Smooth muscle cell (in vitro differentiated cells): Measurements from ENCODE around the gene S100A8. TPM values are rescaled to one million over a fixed set of nuclear protein-coding genes. Genes with fewer than 3 reads are reported as not detected.

ENCODE experiments used
- DNase-seq: peaks from one replicate; lab custom pipeline; 2025; ENCODE audit not compliant: unreplicated experiment; lab: John Stamatoyannopoulos, UW
- H2AFZ ChIP-seq: fragments of 200-600 bp; sonication (generic); 2 replicates; pipeline ENCODE4 v1.6.0; 2016; ENCODE audit warnings: antibody characterized with exemption, low read depth, mild to moderate bottlenecking
- H3F3A ChIP-seq: fragments of 200-600 bp; sonication (generic); 2 replicates; pipeline ENCODE4 v1.6.0; 2017; ENCODE audit warnings: antibody characterized with exemption, low read depth
- H3K27ac ChIP-seq: fragments of 200-600 bp; sonication (generic); 2 replicates; pipeline ENCODE4 v1.5.1; 2016; ENCODE audit warnings: low read depth, mild to moderate bottlenecking
- H3K27me3 ChIP-seq: fragments of 200-600 bp; sonication (generic); 2 replicates; pipeline ENCODE4 v1.6.1; 2016; ENCODE audit warnings: low read depth, mild to moderate bottlenecking
- H3K36me3 ChIP-seq: fragments of 200-600 bp; sonication (generic); 2 replicates; pipeline ENCODE4 v1.5.1; 2016; ENCODE audit warnings: low read depth
- H3K4me1 ChIP-seq: fragments of 200-600 bp; sonication (generic); 2 replicates; pipeline ENCODE4 v1.5.1; 2016; ENCODE audit warnings: low read depth
- H3K4me2 ChIP-seq: fragments of 200-600 bp; sonication (generic); 2 replicates; pipeline ENCODE4 v1.6.0; 2016; ENCODE audit warnings: mild to moderate bottlenecking
- H3K4me3 ChIP-seq: fragments of 200-600 bp; sonication (generic); 2 replicates; pipeline ENCODE4 v1.5.1; 2016; ENCODE audit warnings: mild to moderate bottlenecking
- H3K79me2 ChIP-seq: fragments of 200-600 bp; sonication (generic); 2 replicates; pipeline ENCODE4 v1.6.0; 2016; ENCODE audit warnings: low read depth, mild to moderate bottlenecking
- H3K9ac ChIP-seq: fragments of 200-600 bp; sonication (generic); 2 replicates; pipeline ENCODE4 v1.6.0; 2016; ENCODE audit warnings: low read depth
- H3K9me3 ChIP-seq: fragments of 200-600 bp; sonication (generic); replicated peaks from 2 replicates; pipeline ENCODE4 v1.5.1; 2016; ENCODE audit warnings: low read depth
- H4K20me1 ChIP-seq: fragments of 200-600 bp; sonication (generic); 2 replicates; pipeline ENCODE4 v1.6.0; 2016; ENCODE audit warnings: low read depth
- WGBS: methylation state at CpG from one replicate; pipeline ENCODE4 v1.1.7; 2016; ENCODE audit warnings: low lambda C conversion rate; 5-methylcytosine and 5-hydroxymethylcytosine counted together
- polyA plus RNA-seq: library from polyadenylated mRNA; unstranded; fragments of >200 nt; fragmentation: Nextera tagmentation; extraction: Ambion mirVana; gene quantifications from 2 replicates; pipeline ENCODE4 v1.2.1, GENCODE V29; 2016
- total RNA-seq: library from RNA; depleted of rRNA; stranded (reverse); fragments of >200 nt; gene quantifications from 2 replicates; pipeline ENCODE4 v1.2.3, GENCODE V29; 2014
- TF ChIP-seq, protein P1 (sequence below): fragments of 200-600 bp; sonication (generic); IDR thresholded peaks from 2 replicates; pipeline ENCODE4 v1.5.1; 2017; ENCODE audit warnings: borderline replicate concordance, mild to moderate bottlenecking, antibody characterized with exemption; ENCODE audit not compliant: insufficient read depth, poor library complexity, severe bottlenecking

The S100A8 gene
- total and polyA plus RNA-seq, 2 experiments from 2014 or later: 0.79 TPM; not detected in 1

DNA sequence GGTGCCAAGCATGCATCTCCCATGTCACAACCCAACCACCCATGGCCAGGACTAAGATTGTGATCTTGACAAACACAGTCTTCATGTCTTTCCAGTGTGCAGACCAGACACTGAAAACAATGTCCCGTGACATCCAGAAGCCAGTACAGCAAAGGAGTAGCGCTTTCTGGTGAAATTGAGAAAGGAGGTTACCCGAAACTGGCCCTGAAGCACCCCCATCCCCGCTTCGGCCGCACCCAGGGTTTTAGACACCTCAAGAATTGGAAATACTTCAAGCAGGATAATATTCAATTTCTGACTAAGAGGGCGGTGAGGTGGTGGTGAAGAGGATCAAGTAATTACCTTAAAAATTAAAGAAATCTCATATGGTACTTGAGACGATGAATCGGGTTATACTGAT lies 10.6 kb upstream of the S100A8 start:
- Histone ChIP-seq H3K4me1 (no peaks in the 10 kb centered on the region), H2AFZ (no peak overlapping the region), H3K9me3 (no peaks in the 10 kb centered on the region), H3K36me3 (no peaks in the 10 kb centered on the region), H3K4me3 (no peak overlapping the region), H3K27ac (no peak overlapping the region), H3K79me2 (no peaks in the 10 kb centered on the region), H3K9ac (no peak overlapping the region), H4K20me1 (no peaks in the 10 kb centered on the region), H3K4me2 (no peak overlapping the region), H3F3A (no peaks in the 10 kb centered on the region), H3K27me3 (no peaks in the 10 kb centered on the region)
- no peak for DNase-seq
- TF ChIP-seq, protein P1, sequence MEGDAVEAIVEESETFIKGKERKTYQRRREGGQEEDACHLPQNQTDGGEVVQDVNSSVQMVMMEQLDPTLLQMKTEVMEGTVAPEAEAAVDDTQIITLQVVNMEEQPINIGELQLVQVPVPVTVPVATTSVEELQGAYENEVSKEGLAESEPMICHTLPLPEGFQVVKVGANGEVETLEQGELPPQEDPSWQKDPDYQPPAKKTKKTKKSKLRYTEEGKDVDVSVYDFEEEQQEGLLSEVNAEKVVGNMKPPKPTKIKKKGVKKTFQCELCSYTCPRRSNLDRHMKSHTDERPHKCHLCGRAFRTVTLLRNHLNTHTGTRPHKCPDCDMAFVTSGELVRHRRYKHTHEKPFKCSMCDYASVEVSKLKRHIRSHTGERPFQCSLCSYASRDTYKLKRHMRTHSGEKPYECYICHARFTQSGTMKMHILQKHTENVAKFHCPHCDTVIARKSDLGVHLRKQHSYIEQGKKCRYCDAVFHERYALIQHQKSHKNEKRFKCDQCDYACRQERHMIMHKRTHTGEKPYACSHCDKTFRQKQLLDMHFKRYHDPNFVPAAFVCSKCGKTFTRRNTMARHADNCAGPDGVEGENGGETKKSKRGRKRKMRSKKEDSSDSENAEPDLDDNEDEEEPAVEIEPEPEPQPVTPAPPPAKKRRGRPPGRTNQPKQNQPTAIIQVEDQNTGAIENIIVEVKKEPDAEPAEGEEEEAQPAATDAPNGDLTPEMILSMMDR: no peak
- WGBS: 91% methylated on average over 9 of the region's 9 CpGs

DNA sequence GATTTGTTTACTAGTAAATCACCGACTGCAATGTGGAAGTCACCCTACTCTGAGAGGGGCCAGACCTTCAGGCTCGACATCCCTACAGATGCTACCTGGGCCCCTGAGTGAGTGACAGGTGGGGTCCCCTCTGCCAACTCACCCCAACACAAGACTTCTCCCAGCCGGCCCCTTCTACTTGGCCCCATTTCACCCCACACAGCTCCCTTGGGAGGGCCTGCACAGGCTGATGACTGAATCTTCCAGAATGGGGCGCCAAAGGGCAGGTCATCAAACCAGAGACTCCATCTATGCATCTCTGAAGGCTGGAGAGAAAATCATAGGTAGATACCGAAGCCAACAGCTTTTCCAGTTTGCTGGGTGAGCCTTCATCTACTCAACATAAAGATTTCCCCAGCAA lies 9.4 kb upstream of the S100A8 start:
- Histone ChIP-seq H3K4me3 (no peak overlapping the region), H3K4me2 (no peak overlapping the region), H3K27ac (no peak overlapping the region), H3F3A (no peaks in the 10 kb centered on the region), H3K36me3 (no peaks in the 10 kb centered on the region), H3K9me3 (no peaks in the 10 kb centered on the region), H3K79me2 (no peaks in the 10 kb centered on the region), H4K20me1 (no peaks in the 10 kb centered on the region), H3K27me3 (no peaks in the 10 kb centered on the region), H2AFZ (no peak overlapping the region), H3K4me1 (no peaks in the 10 kb centered on the region), H3K9ac (no peak overlapping the region)
- 69% methylated on average over 5 of the region's 5 CpGs for WGBS
- DNase-seq: no peak
- TF ChIP-seq, protein P1: no peak

DNA sequence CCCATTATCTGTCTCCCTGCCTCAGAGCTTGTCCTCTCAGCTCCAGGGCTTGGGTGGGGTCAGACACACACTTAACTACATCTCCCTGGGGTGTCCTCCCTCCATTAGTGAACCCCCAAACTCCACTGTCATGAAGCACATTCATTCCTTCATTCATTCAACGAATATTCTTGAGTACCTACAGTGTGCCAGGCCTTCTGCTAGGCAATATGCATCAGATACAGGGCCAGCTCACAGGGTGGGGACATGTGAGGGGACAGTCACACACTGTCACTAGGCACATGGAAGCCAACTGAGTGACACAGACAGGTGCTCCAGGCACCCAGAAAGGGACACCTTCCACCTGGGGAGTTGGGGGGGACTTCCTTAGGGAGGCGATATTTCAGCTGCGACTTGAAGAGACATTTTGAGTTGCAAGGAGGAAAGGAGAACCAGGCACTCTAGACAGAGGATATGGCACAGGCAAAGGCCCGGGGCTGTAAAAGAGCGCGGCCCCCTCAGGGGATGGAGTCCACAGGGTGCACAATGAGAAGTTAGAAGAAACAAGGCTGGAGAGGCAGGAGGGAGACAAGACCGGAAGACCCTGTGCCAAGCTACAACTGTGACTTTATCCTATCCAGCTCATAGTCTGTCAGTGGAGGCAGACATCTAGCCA lies 8.7 kb upstream of the S100A8 start:
- H3K4me3 ChIP-seq: no peak overlapping the region
- no peaks in the 10 kb centered on the region for H3K4me1 ChIP-seq
- no peak overlapping the region for H3K27ac ChIP-seq
- H4K20me1 ChIP-seq: no peaks in the 10 kb centered on the region
- H3K79me2 ChIP-seq: no peaks in the 10 kb centered on the region
- no peak overlapping the region for H3K9ac ChIP-seq
- no peak for DNase-seq
- H3K4me2 ChIP-seq: no peak overlapping the region
- H3K27me3 ChIP-seq: no peaks in the 10 kb centered on the region
- no peaks in the 10 kb centered on the region for H3K9me3 ChIP-seq
- TF ChIP-seq, protein P1: no peak
- no peaks in the 10 kb centered on the region for H3K36me3 ChIP-seq
- 86% methylated on average over 7 of the region's 7 CpGs for WGBS
- no peak overlapping the region for H2AFZ ChIP-seq
- no peaks in the 10 kb centered on the region for H3F3A ChIP-seq

DNA sequence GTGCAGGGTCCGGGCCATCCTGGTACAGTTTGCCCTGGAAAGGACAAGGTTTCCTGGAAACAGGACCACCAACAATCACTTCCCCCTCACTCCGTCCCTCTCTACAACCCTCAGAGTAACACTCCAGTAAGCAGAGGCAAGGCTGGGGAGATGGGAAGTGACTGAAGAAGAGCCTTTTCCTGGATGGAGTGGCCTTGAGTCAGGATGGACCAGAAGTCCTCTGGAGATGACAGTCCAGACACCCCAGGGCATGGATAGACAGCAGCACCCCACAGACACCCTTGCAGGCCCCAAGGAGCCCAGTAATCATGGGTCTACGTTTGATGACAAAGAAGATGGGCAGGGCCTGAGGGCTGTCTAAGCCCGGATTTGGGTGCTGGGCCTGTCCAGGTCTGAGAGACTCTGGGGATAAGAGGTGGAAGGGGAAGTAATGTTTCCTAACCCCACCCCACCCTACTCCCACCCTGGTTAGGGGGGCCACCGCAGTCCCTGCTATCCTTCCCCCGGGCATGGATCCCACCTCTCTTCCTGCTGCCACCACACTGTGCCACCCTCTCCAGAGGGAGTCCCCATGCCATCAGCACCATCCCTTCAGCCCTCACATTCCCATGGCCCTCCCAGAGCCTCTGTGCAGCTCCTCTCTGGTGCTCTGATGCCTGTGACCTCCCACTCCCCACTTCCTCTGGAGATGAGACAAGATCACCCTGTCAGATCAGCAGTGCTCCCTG lies 7.2 kb upstream of the S100A8 start:
- TF ChIP-seq, protein P1: no peak
- Histone ChIP-seq H3F3A (no peaks in the 10 kb centered on the region), H3K27ac (no peak overlapping the region), H3K79me2 (no peaks in the 10 kb centered on the region), H3K36me3 (no peaks in the 10 kb centered on the region), H3K27me3 (no peaks in the 10 kb centered on the region), H3K4me3 (no peak overlapping the region), H3K9me3 (no peaks in the 10 kb centered on the region), H3K9ac (no peak overlapping the region), H2AFZ (no peak overlapping the region), H3K4me1 (no peaks in the 10 kb centered on the region), H4K20me1 (no peaks in the 10 kb centered on the region), H3K4me2 (no peak overlapping the region)
- no peak for DNase-seq
- WGBS: 78% methylated on average over 6 of the region's 6 CpGs
